Amniotic stem cell (primary cell): Measurements from ENCODE around the gene NCOA6.
"Not testable (repeated sequence)": the region's sequence is repeated elsewhere in the genome, so short reads cannot be mapped to it uniquely, and the experiment has no call there.

Source experiments
- DNase-seq: peaks from one replicate; lab custom pipeline; 2025; lab: John Stamatoyannopoulos, UW

Gene NCOA6

GRCh38 chr20:34774449-34774848, 51.0 kb downstream of the NCOA6 start:
- no peak for DNase-seq

DNA sequence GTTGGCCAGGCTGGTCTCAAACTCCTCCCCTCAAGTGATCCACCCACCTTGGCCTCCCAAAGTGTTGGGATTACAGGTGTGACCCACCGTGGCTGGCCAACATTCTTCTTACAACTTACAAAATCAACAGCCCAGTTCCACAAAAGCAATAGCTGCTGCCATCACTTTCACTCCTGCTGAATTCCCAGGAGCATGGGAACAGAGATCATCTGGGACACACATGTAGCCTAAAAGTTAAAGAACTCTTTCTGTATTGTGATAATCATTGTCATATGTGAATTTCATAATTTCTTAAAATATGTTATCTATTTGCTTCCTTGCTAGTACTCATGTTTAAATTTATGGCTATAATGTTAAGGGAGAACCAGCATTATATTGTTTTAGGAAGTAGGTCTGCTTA, 51.7 kb downstream of the NCOA6 start:
- no peak for DNase-seq

DNA sequence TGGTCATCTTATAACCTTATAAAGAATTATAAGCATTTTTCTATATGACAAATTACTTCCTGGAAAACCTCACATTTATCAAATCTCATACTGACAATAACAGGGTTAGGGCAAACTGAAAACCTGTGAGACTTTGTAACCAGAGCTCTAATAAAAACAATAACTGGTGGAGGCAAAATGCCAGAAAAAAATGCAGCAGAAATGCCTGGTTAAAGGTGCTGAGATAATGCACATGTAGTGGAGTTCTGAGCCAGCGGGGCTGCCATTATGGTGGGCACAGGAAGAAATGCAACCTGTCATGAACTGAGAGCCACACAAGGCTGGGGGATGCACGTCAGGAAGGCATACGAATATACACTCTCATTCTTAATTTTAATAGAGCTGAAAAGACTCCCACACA, 53.0 kb downstream of the NCOA6 start:
- no peak for DNase-seq

- no peak for DNase-seq
These were observed 53.8 kb downstream of the NCOA6 start for GRCh38 chr20:34771680-34772081.

GRCh38 chr20:34768096-34768495, 57.4 kb downstream of the NCOA6 start:
- no peak for DNase-seq

- no peak for DNase-seq
These were observed 63.4 kb downstream of the NCOA6 start for GRCh38 chr20:34762031-34762555.

- no peak for DNase-seq
These were observed 70.1 kb downstream of the NCOA6 start for GRCh38 chr20:34755367-34755766.

DNA sequence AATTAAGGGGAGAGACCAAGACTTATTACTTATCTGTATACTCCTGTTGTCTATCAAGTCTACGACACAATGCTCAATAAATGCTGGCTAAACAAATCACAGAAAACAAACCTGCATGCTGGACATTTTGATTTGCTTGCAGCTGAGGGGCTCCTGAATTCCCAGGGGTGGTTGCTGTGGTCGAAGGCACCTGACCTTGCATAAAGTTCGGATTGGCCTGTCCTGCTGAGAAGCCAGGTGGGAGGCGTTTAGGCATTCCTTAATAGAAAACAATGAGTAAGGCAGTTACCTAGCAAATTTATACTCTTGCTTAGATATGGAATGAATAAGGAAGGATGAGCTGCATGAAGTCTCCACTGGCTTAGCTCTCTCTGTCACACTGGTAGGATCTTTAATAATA, 70.8 kb downstream of the NCOA6 start:
- no peak for DNase-seq

DNA sequence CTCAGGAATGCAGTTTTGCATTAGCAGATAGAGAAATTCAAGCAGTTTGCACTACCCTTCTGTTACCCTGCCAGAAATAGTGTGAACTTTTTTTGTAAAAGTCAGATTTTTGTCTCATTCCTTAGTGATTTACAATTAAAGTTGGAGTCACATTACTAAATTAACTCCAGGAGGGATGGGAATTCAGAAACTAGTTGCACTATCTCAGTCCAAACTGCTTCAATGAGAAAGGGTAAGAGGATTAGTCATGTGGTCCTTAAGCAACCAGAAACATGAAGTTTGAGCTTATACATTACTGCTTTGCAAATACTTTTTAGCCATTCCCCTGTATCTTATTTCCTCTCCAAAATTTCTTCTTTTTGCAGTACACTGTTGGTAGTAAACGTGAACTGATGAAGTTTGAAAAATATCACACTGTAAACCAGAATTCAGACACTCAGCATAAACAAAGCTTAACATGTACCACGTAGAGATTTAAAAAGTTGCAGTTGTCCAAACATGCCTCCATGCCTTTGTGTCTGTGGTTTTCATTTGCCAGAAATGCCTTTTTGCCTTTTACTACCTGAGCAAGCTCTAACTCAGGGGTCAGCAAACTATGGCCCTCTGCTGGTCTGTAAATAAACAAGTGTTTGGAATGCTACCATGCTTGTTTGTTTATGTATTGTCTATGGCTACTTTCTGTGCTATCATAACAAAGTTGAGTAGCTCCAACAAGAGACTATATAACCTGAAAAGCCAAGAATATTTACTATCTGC, 71.6 kb downstream of the NCOA6 start:
- no peak for DNase-seq

DNA sequence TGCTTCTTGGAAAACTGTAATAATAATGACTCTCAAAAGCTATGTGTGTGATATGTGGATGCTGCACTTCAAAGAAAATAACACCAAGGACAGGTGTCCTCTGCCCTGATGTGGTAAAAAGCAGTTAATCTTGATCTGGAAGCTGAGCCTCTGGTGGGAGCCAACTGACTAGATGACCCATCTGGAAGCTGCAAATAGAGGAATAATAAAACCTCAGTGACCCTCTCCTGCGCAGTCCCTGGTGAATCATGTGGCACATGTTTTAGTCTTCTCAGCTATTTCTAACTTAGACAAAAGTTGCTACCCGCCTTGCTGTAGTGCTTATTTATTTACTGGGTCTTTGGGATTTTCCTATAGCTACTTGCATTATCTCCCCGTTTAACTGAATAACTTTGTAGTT, 74.0 kb downstream of the NCOA6 start:
- no peak for DNase-seq

- DNase-seq, result no peak
These were observed 75.0 kb downstream of the NCOA6 start for GRCh38 chr20:34750484-34750883.

GRCh38 chr20:34748709-34749108, 76.7 kb downstream of the NCOA6 start:
- no peak for DNase-seq

DNA sequence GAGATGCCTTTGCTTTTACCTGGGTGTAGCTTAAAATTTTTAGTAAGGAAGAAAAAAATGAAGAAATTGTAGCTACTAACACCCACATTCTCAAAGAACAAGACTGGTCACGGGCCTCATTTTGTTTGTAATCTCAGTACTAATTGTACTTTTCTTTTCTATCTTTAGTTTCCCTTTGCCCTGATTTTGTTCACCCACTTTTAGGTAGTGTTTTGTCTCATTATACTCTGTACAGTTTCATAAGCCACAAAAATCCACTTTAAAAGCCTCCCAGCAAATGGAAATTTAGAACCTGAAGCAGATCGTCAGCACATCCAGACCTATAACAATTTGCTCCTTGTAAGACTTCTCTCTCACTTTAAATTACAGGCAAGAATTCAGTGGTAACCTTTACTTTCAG, 78.0 kb downstream of the NCOA6 start:
- no peak for DNase-seq

DNA sequence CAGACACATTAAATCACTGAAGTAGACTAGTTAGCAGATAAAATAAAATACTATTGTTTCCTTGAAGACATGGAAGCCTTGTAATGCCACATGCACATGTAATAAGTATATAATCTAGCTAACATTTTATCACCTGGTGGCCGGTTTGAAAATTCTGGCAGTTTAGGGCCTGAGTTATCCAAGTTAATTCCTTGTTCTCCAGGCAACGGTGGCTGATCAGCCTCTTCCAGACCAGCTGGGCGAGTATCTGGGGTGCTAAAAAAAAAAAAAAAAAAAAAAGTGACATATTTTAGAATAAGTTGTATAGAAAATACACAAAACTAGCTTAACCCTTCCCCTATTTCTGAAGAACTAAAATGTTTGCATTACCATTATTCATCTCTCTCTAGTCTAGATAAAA, 78.8 kb downstream of the NCOA6 start:
- DNase-seq, result no peak

- DNase-seq, result no peak
These were observed 80.6 kb downstream of the NCOA6 start for GRCh38 chr20:34744847-34745246.

- DNase-seq, result no peak
These were observed 81.1 kb downstream of the NCOA6 start for GRCh38 chr20:34744340-34744739.

DNA sequence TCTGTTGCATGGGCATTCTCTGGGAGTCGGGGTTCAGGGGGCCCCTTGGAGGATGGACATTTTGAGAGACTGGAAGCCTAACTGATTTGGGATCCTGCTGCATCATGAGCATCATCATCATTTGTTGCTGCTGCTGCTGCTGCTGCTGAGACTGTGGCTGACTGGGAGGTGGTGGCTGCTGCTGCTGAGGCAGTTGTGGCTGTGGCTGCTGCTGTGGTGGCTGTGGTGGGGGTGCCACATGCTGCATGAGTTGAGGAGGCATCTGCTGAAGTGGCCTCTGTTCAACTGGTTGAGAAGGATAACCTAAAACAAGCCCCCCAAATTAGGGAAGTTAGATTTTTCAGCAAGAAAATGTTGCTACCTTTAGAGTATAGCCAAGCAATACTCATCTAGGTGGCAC, 82.4 kb downstream of the NCOA6 start:
- DNase-seq, result no peak

DNA sequence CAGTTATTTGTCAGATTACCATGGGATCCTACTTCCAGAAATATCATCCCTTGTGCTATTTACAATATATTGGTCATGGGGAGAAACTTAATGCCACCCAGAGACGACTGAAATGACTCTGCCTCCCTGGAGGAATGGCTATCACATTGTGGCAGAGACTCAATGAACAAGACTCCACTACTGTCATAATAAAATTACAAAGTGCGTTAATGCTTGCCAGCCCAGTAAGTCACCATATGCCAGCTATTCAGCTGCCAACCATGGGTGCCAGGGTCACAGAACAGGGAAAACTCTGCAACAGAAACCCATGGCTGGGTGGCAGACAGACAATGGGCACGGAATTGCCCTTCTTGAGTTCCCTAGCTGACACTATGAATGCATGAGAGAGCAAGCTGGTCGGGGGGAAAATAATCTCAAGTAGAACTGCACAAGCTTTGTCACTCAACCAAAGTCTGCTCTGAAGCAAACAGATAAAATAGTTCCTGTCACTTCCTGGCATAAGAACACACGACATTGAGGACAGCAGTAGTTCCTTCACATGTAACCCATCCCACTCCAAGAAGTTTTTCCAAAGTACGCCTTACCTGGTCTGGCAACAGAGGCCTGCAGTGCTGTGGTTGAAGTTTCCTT, 89.2 kb downstream of the NCOA6 start:
- no peak for DNase-seq

- DNase-seq, result no peak
These were observed 92.9 kb downstream of the NCOA6 start for GRCh38 chr20:34732523-34732922.

DNA sequence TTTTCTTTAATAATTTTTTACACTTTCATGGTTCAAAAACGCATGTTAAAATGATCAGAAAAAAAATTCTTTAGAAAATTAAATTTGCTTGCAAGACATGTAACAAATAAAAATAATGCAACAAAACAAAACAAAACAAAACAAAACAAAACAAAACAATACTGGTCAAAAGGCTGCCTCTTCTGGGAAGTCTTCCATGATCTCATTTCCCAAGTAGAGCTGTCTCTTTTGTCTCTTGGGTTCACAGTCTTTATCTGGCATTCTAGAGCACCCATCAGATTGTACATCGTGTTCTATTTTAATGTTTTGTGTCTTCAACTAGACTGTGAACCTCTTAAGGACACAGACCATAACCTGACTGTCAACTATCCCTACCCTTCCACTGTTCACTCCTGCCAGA, 96.0 kb downstream of the NCOA6 start:
- no peak for DNase-seq

- DNase-seq, result no peak
These were observed 101.3 kb downstream of the NCOA6 start for GRCh38 chr20:34724172-34724571.

- not testable (repeated sequence) for DNase-seq
These were observed 102.9 kb downstream of the NCOA6 start for GRCh38 chr20:34722560-34722959.

- no peak for DNase-seq
These were observed 105.2 kb downstream of the NCOA6 start for GRCh38 chr20:34720266-34720665.
